K562 (cell line): ENCODE results near the gene DIPK1A. TPM values are rescaled to one million over a fixed set of nuclear protein-coding genes. Genes with fewer than 3 reads are reported as not detected.

ENCODE experiments used
- JUND ChIP-seq, 2 experiments: IDR thresholded peaks; 2 replicates in 1 of 2; 3 replicates in 1 of 2; pipeline ENCODE4 v1.6.1; 2011; ENCODE audit warnings: borderline replicate concordance in 2 of 2, low read depth in 2 of 2, low read length in 2 of 2, improper control_type of control experiment in 1 of 2, missing biosample characterization in 1 of 2, missing genetic modification characterization in 1 of 2, missing genetic modification reagents in 1 of 2
- MAZ ChIP-seq, 2 experiments: fragments of 450-650 bp in 1 of 2; sonication (generic) in 1 of 2; formaldehyde crosslinking; IDR thresholded peaks in 1 of 2; conservative IDR thresholded peaks in 1 of 2; 2 replicates each; pipeline versions ENCODE4 v1.4.0 to v1.5.0; 2020; ENCODE audit warnings: mild to moderate bottlenecking in 1 of 2, missing genetic modification reagents in 1 of 2
- MGA ChIP-seq: fragments of 450-650 bp; IDR thresholded peaks from 2 replicates; pipeline ENCODE4 v1.6.1; 2016; ENCODE audit warnings: mild to moderate bottlenecking, moderate library complexity
- PATZ1 ChIP-seq: fragments of 250-450 bp; sonication (Bioruptor Pico); IDR thresholded peaks from 2 replicates; pipeline ENCODE4 v1.5.0; 2020; ENCODE audit warnings: mild to moderate bottlenecking, borderline replicate concordance
- ZBTB33 ChIP-seq: sonication (generic); formaldehyde crosslinking; IDR thresholded peaks from 2 replicates; pipeline ENCODE4 v1.8.1; 2023; ENCODE audit warnings: mild to moderate bottlenecking, missing genetic modification reagents
- ZNF395 ChIP-seq: fragments of 200-800 bp; sonication (Bioruptor generic); IDR thresholded peaks from 2 replicates; pipeline ENCODE4 v1.6.1; 2017; ENCODE audit warnings: missing genetic modification characterization, missing compliant biosample characterization
- polyA plus RNA-seq, 8 experiments: library from polyadenylated mRNA; depleted of rRNA in 4 of 8; stranded (reverse) in 5 of 8; unstranded in 3 of 8; fragments of >200 nt; fragmentation: Nextera tagmentation in 2 of 8; fragmentation: Illumina TruSeq in 1 of 8; extraction: Ambion mirVana in 2 of 8; extraction: Trizol in 1 of 8; gene quantifications; 2 replicates each; pipeline versions ENCODE4 v1.2.1 to v1.2.3, GENCODE V29; 2011 to 2014; ENCODE audit warnings: inconsistent platforms in 1 of 8, missing spikeins in 1 of 8
- total RNA-seq, 7 experiments: library from RNA; depleted of rRNA in 6 of 7; stranded (reverse); fragments of >200 nt in 6 of 7; fragmentation: Illumina TruSeq in 2 of 7; extraction: Trizol in 2 of 7; gene quantifications; 2 replicates each; pipeline versions ENCODE4 v1.2.1 to v1.2.3, GENCODE V29; 2011 to 2021; ENCODE audit warnings: low replicate concordance in 1 of 7

The DIPK1A gene
- total and polyA plus RNA-seq, 9 of the 15 experiments (the other 6 are each of a cell fraction or from before 2014, with no cell fraction given) = 0.54 to 2.5 (median 1.3) TPM

GRCh38 chr1:92960395-92961130, 699 bp downstream of the DIPK1A start (continued):
- TF ChIP-seq ZNF395 (CRISPR knock-in tag) (0 out of 2 replicates have a peak, but pooled peaks have one; percentile 55), MAZ (CRISPR knock-in tag; conservative IDR thresholded peaks at IDR 0.05 in 1 of 2, IDR thresholded peaks at IDR 0.05 in 1 of 2) (0 out of 4 replicates have a peak, but pooled peaks of 1 of the 2 experiments have one; percentile 21), ZBTB33 (CRISPR knock-in tag) (peak; percentile 37; the same call in 1 of the 2 replicates), JUND (IDR thresholded peaks at IDR 0.05; ENCODE audit: borderline replicate concordance, low read depth, low read length) (peak; percentile 5; the same call in 1 of the 2 replicates), JUND (tag; IDR thresholded peaks at IDR 0.05; ENCODE audit: borderline replicate concordance, low read depth, low read length) (peak; percentile 36; the same call in 1 of the 3 replicates), PATZ1 (no peak), MGA (peak; percentile 84)
